ENCODE data around the gene ROPN1B.
"Not testable (repeated sequence)": the region's sequence is repeated elsewhere in the genome, so short reads cannot be mapped to it uniquely, and the experiment has no call there.

DNA sequence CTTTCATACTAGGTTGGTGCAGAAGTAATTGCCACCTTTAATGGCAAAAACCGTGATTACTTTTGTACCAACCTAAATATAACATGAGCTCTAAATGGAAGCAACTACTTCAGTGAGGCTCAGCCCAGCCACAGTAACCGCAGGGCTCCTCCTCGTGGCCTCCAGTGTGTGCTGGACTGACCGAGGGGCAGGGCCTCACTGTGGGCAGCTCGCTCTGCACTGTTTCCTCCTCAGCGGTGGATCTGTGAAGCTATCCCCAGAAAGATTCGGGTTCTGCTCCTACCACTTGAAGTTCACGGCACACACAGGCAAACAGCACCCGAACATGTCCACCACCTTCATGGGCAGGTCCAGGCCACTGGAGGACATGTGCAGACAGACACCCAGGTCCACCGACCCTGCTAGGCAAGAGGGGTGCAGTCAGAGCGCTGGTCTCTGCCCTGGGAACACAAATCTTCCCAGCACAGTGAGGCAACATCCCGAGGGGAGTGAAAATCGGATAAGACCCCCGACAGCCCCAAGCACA is 37.6 kb upstream of the ROPN1B start:
- not testable (repeated sequence) for TF ChIP-seq POLR2A (IDR thresholded peaks at IDR 0.05; ENCODE audit: borderline replicate concordance, extremely low read depth, insufficient read depth, insufficient read length); POLR2AphosphoS5 (IDR thresholded peaks at IDR 0.05; ENCODE audit: low read depth, low read length); EZH2phosphoT487 (IDR thresholded peaks at IDR 0.05; ENCODE audit: borderline replicate concordance); ZNF274 (IDR thresholded peaks at IDR 0.05; ENCODE audit: low read depth, low read length); YY1 (IDR thresholded peaks at IDR 0.05; ENCODE audit: extremely low read depth, insufficient replicate concordance, low read depth, low read length)
- TF ChIP-seq, protein P1, sequence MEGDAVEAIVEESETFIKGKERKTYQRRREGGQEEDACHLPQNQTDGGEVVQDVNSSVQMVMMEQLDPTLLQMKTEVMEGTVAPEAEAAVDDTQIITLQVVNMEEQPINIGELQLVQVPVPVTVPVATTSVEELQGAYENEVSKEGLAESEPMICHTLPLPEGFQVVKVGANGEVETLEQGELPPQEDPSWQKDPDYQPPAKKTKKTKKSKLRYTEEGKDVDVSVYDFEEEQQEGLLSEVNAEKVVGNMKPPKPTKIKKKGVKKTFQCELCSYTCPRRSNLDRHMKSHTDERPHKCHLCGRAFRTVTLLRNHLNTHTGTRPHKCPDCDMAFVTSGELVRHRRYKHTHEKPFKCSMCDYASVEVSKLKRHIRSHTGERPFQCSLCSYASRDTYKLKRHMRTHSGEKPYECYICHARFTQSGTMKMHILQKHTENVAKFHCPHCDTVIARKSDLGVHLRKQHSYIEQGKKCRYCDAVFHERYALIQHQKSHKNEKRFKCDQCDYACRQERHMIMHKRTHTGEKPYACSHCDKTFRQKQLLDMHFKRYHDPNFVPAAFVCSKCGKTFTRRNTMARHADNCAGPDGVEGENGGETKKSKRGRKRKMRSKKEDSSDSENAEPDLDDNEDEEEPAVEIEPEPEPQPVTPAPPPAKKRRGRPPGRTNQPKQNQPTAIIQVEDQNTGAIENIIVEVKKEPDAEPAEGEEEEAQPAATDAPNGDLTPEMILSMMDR (IDR thresholded peaks at IDR 0.05 in 2 of 3, conservative IDR thresholded peaks at IDR 0.05 in 1 of 3; ENCODE audit: borderline replicate concordance in 1 of 3, insufficient read depth in 1 of 3, low read depth in 2 of 3, low read length in 2 of 3) = not testable (repeated sequence)
